GM19035 (cell line): Measurements from ENCODE around the gene BTBD10.
A peak's percentile ranks its signal among the peaks of the same experiment; 100 is the strongest.

Source experiments
- ATAC-seq: cut with Tn5 transposase; IDR thresholded peaks from one replicate; pipeline ENCODE4 v1.9.1; 2021; ENCODE audit not compliant: unreplicated experiment

The BTBD10 gene

DNA sequence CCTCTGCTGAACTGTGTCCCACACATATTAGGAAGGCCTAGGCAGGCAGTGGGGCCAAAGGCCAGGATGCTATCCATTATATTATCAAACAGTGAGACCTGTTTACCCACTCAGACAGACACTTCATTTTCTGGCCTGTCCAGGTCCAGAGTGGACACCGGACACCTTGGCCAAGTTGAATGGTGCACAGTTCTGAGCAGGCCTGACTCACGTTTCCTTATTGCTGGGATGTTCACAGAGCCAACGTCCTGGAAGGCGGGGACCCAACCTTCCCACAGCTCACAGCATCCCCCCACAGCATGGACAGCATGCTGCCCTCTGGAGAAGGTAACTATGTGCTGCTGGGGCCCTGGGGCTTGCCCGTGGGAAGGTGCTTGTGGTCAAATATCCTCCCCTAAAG is 86.6 kb downstream of the BTBD10 start:
- no peak for ATAC-seq

- ATAC-seq, result no peak
Measured at GRCh38 chr11:13375798-13376197, 87.2 kb downstream of the BTBD10 start.

GRCh38 chr11:13373216-13373615 is 89.8 kb downstream of the BTBD10 start:
- no peak for ATAC-seq

DNA sequence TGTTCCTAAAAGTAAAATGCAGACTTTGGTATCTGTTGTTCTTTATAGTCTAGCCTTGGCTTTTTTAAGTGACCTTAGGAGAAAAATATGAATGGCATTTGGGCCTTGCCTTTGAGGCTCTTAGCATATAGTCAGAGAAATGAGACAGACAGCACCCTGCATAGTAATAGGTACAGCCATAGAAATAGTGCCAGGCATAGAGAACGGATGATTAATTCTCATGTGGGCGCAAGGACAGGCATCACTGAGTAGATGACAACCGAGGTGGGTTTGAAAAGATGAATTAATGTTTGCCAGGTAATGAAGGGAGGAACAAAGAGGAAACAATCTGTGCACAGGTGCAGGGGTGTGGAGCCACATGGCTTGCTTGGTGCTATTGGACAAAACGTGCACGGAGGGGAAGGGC is 95.0 kb downstream of the BTBD10 start:
- ATAC-seq, result no peak

DNA sequence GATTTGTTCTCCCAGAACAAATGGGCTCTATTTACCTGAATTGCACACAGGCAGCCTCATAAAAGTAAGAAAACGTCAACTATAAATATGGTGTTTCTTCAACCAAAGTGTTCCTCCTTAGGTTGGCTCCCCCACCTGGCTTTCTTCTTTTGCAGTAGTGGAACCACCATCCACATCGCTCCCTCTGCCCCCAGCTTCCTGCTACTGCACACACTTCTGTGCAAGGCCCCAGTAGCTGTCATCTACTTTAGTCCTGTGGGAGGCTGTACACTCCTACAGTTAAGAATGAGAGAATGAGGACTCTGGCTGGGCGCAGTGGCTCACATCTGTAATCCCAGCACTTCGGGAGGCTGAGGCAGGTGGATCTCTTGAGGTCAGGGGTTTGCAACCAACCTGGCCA is 95.9 kb downstream of the BTBD10 start:
- no peak for ATAC-seq

- no peak for ATAC-seq
Measured at GRCh38 chr11:13366266-13367026, 96.6 kb downstream of the BTBD10 start.

DNA sequence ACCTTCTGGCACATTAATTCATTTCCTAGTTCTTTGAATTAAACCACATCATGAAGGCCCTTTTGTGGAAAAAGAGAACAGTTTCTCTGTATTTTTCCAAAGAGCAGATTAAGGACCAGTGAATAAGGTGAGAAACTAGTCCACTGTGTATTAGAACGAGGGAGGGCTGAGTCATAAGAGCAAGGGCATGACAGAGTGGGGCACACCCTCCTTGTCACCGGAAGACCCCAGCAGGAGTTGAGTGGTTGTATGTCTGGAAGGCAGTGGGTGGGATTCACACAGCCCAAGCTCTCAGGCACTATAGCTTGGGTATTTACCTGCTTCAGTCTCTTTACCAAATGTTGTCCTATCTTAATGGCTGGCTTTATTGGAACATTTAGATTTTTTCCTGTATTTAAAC is 98.6 kb downstream of the BTBD10 start:
- no peak for ATAC-seq

DNA sequence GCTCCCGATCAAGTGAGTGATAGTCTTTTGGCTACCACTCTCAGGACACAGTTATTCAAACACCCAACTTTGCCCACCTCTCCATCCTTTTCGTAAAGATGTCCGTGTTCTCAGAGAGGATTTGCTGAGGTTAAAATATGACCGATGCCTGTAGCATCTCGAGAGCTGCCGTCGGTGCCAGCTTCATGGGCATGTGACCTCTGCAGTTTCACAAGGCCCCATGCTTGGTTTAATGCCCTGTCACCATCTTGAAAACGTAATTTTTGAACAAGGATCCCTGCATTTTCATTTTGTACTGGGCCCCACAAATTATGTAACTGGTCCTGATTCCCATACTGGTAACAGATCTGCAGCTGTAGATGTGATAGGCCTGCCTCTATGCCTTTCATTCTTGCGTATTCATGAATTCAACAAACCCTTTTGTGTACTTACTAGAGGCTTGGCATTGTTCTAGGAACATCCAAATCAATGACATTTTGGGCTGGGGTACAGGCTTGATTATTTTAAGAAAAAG is 100.4 kb downstream of the BTBD10 start:
- no peak for ATAC-seq

- no peak for ATAC-seq
Measured at GRCh38 chr11:13358596-13359270, 104.3 kb downstream of the BTBD10 start.

DNA sequence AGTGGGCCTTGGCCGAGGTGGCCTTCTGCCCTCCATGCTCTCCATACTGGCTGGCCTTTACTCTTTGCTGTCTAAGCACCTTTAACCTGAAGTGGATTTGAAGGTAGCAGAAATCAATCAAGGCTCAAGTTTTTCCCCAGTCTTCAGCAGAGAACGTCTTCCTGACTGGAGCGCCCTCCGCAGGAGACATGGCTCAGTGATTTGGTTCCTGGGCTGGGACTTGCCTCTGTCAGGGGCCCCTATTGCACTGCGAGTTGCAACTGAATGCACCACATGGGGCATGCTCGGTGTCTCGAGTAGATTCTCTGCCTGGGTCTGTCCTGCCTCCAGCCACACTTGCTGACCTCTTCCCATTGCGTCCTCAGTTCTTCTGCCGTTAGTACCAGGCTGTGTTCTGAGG is 105.8 kb downstream of the BTBD10 start:
- no peak for ATAC-seq

DNA sequence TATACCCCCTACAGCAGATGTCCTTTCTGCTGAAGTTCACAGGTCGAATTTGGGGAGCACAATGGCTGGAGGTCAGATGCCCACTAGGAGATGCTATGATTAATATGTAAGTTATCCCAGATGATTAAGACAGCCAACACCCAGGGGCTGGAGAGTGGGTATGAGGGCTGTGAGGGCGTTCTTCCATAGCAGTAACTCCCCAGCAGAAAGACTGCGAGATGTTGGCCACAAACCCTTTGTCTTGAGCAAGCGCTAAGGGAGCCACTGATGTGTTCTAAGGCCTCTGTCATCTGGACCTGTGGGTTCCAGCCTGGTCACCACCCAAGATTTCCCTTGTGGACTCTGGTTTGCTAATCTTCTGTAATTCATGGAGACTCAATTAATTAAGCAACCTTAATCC is 107.8 kb downstream of the BTBD10 start:
- ATAC-seq, result no peak

DNA sequence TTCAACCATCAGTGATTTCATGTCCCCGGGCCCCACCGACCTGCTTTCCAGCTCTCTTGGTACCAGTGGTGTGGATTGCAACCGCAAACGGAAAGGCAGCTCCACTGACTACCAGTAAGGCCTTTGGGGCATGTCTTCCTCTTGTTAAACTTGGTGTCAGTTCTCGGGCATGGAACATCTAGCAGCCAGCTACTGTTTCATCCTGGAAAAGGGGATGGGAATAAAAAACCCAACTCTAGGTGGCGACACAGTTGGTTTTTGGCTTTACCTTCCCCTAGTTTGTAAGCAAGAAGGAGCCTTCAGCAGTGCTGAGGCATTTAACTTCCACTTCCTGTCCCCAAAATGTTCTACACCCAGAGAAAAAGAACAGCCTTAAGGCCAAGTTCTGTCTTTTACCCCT is 108.7 kb downstream of the BTBD10 start:
- ATAC-seq, result no peak

DNA sequence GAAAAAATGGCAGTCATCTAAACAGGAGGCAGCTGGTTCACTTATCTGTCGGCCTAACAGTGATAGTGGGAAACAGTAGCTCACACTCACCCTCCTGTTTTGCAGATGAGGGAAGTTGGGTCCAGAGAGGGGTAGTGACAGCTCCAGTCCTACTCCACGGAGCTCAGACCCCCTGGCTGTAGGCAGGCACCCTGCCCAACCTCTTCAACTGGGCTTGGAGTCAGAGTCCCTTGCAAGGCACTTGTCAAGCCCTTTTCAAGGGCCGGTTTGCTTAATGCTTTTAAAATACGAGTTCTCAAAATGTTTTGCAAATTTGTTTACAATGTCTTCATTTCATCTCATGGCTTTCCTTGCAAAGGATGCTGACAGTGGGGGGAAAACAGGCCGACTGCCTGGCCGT is 110.3 kb downstream of the BTBD10 start:
- ATAC-seq, result no peak

GRCh38 chr11:13349581-13349980 is 113.4 kb downstream of the BTBD10 start:
- no peak for ATAC-seq

- ATAC-seq, result no peak
Measured at GRCh38 chr11:13349046-13349445, 114.0 kb downstream of the BTBD10 start.

GRCh38 chr11:13348305-13348704 is 114.7 kb downstream of the BTBD10 start:
- ATAC-seq, result peak; percentile 36

DNA sequence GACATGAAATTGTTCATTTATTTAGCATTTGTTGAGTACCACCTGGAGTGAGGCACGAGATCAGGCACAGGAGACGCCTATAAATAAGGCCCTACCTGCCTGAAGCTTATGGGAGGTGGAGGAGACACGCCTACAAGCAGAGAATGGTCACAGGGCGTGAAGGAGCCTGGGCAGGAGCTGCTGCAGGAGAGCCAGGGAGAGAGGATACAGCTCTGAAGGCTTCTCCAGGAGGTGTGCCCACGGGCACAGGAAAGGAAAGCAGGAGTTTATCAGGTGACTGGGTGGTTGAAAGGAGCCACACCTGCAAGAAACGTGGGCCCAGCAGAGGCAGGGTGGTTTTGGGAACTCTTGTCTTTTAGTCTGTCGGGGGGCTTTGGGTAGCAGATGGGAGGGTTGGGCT is 115.1 kb downstream of the BTBD10 start:
- no peak for ATAC-seq

DNA sequence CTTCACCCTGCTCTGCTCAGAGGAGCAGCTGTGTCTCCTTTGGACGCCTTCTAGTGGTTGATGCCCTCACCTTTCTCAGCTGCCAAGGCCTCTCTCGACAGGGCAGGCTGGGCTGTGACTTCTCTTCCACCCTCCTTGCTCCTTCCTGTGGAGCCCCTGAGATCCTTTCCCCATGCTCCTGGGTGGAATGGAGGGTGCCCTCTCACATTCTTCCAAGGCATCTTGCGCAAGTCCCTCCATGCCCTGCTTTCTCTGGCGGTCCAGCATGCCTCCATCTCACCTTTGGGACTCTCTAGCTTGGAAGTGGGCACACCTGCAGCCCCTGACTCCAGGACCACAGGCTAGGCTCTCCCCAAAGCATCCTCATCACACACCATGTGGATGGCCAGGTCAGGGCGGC is 116.6 kb downstream of the BTBD10 start:
- no peak for ATAC-seq

- no peak for ATAC-seq
Measured at GRCh38 chr11:13344818-13345217, 118.2 kb downstream of the BTBD10 start.

DNA sequence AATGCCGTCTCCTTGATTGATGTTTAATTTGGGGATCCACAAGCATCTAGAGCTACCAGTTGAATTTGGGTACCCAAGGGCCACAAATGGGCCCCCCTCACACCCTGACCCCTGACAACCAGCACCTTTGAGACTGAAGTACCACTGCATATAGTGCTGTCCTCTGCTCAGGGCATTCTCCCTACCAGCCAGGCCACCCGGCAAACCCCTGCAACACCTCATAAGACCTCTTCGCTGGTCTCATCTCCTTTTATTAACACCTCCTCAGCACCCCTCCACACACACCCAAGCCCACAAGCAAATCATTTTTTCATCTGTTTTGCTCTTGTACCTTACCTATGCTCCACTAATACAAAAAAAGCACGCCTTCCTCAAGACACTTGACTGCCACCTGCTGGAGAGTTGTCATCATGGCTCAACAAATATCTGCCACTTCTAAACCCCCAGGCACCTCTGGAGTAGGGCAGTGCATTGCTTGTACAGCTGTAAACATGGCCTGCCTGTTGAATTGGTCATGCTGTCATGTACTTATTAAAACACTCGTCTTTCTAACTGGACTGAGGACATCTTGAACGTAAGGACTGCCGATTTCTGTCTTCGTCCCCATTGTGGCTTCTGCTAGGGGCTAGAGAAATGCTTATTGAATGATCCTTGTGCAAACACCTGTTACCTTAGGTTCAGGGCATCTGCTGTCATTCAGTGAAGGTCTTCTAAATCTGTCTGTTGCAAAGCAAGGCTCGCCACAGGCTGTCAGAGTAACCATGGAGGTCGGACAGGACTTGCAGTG is 118.9 kb downstream of the BTBD10 start:
- ATAC-seq, result peak; percentile 44

DNA sequence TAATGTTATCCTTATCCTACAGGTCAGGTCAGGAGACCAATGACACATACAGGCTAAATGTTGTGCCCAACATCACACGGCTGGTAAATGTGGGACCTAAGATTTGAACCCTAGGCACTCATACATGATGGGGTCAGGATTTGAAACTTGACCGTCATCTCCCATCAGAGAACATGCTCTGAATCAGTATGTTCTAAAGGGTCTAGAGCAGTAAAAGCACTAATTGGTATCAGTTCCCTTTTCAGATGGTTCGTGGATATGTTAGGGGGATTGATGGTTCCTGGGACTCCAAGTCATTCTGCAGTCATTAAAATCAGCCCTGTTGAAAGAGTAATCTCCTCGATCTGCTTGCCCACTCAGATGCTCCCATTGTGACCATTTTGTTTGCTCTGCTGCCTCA is 120.0 kb downstream of the BTBD10 start:
- ATAC-seq, result peak; percentile 34

GRCh38 chr11:13341026-13341425 is 122.0 kb downstream of the BTBD10 start:
- ATAC-seq, result no peak
